KMS-11 (cell line): Measurements from ENCODE around the gene BPI.

Source experiments
- H2AFZ ChIP-seq: fragments of 200-600 bp; sonication (generic); 2 replicates; pipeline ENCODE4 v1.6.1; 2016; ENCODE audit warnings: antibody characterized with exemption, mixed run types, low read depth
- H3K27ac ChIP-seq: fragments of 200-600 bp; sonication (generic); 2 replicates; pipeline ENCODE4 v1.6.1; 2016; ENCODE audit warnings: mild to moderate bottlenecking, mixed run types
- H3K27me3 ChIP-seq: fragments of 200-600 bp; sonication (generic); 2 replicates; pipeline ENCODE4 v1.6.1; 2017; ENCODE audit warnings: mild to moderate bottlenecking, low read depth, mixed run types, moderate library complexity; ENCODE audit not compliant: insufficient read depth
- H3K36me3 ChIP-seq: fragments of 200-600 bp; sonication (generic); 2 replicates; pipeline ENCODE4 v1.6.1; 2017; ENCODE audit warnings: mild to moderate bottlenecking, mixed run types; ENCODE audit not compliant: insufficient read depth
- H3K4me1 ChIP-seq: fragments of 200-600 bp; sonication (generic); 2 replicates; pipeline ENCODE4 v1.6.1; 2016; ENCODE audit warnings: mild to moderate bottlenecking, low read depth, mixed run types; ENCODE audit not compliant: poor library complexity, severe bottlenecking
- H3K4me2 ChIP-seq: fragments of 200-600 bp; sonication (generic); 2 replicates; pipeline ENCODE4 v1.7.0; 2016; ENCODE audit warnings: mild to moderate bottlenecking, mixed run types
- H3K4me3 ChIP-seq: fragments of 200-600 bp; sonication (generic); IDR thresholded peaks from 2 replicates; pipeline ENCODE4 v1.6.1; 2017; ENCODE audit warnings: low read depth, low read length, mixed read lengths; ENCODE audit not compliant: insufficient read depth
- H3K79me2 ChIP-seq: fragments of 200-600 bp; sonication (generic); 2 replicates; pipeline ENCODE4 v1.6.1; 2016; ENCODE audit warnings: low read depth, mixed run types; ENCODE audit not compliant: insufficient read depth
- H3K9ac ChIP-seq: fragments of 200-600 bp; sonication (generic); 2 replicates; pipeline ENCODE4 v1.6.1; 2016; ENCODE audit warnings: mild to moderate bottlenecking, mixed run types
- H4K20me1 ChIP-seq: fragments of 200-600 bp; sonication (generic); 2 replicates; pipeline ENCODE4 v1.6.1; 2016; ENCODE audit warnings: mild to moderate bottlenecking, mixed run types; ENCODE audit not compliant: insufficient read depth
- TF ChIP-seq, protein P1 (sequence below): fragments of 200-600 bp; sonication (generic); conservative IDR thresholded peaks from 2 replicates; pipeline ENCODE4 v1.6.1; 2017; ENCODE audit warnings: low read depth, mild to moderate bottlenecking, antibody characterized with exemption, low read length, moderate library complexity, mixed read lengths

BPI gene

GRCh38 chr20:38293491-38294065 is 10.4 kb upstream of the BPI start:
- Histone ChIP-seq H3K27me3 (no peaks in the 10 kb centered on the region), H3K9ac (no peak overlapping the region), H2AFZ (no peak overlapping the region), H3K4me3 (no peak overlapping the region), H4K20me1 (no peaks in the 10 kb centered on the region), H3K4me2 (no peak overlapping the region), H3K79me2 (no peaks in the 10 kb centered on the region), H3K4me1 (no peaks in the 10 kb centered on the region), H3K27ac (no peak overlapping the region), H3K36me3 (no peaks in the 10 kb centered on the region)
- TF ChIP-seq, protein P1, sequence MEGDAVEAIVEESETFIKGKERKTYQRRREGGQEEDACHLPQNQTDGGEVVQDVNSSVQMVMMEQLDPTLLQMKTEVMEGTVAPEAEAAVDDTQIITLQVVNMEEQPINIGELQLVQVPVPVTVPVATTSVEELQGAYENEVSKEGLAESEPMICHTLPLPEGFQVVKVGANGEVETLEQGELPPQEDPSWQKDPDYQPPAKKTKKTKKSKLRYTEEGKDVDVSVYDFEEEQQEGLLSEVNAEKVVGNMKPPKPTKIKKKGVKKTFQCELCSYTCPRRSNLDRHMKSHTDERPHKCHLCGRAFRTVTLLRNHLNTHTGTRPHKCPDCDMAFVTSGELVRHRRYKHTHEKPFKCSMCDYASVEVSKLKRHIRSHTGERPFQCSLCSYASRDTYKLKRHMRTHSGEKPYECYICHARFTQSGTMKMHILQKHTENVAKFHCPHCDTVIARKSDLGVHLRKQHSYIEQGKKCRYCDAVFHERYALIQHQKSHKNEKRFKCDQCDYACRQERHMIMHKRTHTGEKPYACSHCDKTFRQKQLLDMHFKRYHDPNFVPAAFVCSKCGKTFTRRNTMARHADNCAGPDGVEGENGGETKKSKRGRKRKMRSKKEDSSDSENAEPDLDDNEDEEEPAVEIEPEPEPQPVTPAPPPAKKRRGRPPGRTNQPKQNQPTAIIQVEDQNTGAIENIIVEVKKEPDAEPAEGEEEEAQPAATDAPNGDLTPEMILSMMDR = no peak

DNA sequence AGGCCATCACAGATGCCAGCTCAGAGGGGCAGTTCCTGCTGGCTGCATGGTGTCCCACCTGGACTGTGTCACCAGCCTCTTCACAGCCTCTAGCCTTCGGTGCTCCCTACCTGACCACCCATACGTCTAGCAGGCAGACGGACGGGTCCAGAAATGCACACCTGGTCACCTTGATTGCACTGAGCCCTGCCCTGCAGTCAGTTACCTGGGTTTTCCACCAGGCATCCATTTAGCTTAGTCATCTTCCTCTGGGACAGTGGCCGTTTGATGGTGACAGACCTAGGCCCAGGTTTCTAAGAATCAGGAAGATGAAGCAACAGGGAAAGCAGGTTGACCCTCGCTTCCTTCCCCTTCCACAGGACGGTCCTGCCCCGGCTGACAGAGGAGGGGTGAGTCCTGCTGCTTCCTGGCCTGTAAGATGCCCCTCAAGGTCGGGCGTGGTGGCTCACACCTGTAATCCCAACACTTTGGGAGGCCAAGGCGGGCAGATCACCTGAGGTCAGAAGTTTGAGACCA is 9.8 kb upstream of the BPI start:
- Histone ChIP-seq H3K27ac (no peak overlapping the region), H4K20me1 (no peaks in the 10 kb centered on the region), H3K36me3 (no peaks in the 10 kb centered on the region), H3K4me1 (no peaks in the 10 kb centered on the region), H3K79me2 (no peaks in the 10 kb centered on the region), H3K4me2 (no peak overlapping the region), H3K9ac (no peak overlapping the region), H2AFZ (no peak overlapping the region), H3K4me3 (no peak overlapping the region), H3K27me3 (no peaks in the 10 kb centered on the region)
- TF ChIP-seq, protein P1 = no peak

GRCh38 chr20:38295811-38296210 is 8.1 kb upstream of the BPI start:
- H3K4me3 ChIP-seq = no peak overlapping the region
- no peak overlapping the region for H3K9ac ChIP-seq
- no peaks in the 10 kb centered on the region for H3K79me2 ChIP-seq
- no peaks in the 10 kb centered on the region for H4K20me1 ChIP-seq
- TF ChIP-seq, protein P1 = no peak
- H3K4me2 ChIP-seq = no peak overlapping the region
- H3K4me1 ChIP-seq = no peaks in the 10 kb centered on the region
- H3K36me3 ChIP-seq = no peaks in the 10 kb centered on the region
- no peak overlapping the region for H3K27ac ChIP-seq
- H2AFZ ChIP-seq = no peak overlapping the region
- no peaks in the 10 kb centered on the region for H3K27me3 ChIP-seq

DNA sequence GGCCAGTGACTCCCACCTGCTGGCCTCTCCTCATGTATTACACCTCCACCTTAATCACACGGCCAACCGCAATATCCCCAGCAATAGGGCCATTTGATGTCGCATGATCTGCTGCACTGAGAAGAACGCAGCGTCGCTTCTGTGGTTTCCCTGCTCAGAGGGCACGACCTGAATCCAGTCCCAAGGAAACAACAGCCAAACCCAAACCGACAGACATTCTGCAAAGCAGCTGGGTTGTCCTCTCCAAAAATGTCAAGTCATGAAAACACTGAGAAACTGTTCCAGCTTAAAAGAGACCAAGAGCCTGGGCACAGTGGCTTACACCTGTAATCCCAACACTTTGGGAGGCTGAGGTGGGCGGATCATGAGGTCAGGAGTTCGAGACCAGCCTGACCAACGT is 7.5 kb upstream of the BPI start:
- TF ChIP-seq, protein P1 = no peak
- Histone ChIP-seq H3K9ac (no peak overlapping the region), H2AFZ (no peak overlapping the region), H3K4me3 (no peak overlapping the region), H3K4me1 (no peaks in the 10 kb centered on the region), H3K4me2 (no peak overlapping the region), H3K79me2 (no peaks in the 10 kb centered on the region), H3K27me3 (no peaks in the 10 kb centered on the region), H3K36me3 (no peaks in the 10 kb centered on the region), H3K27ac (no peak overlapping the region), H4K20me1 (no peaks in the 10 kb centered on the region)
